ENCODE measurements around the gene SESN2.

The SESN2 gene

GRCh38 chr1:28259252-28259933, at the start of gene SESN2:
Gene SESN2, plus strand, starts transcription at chr1:28259518. Its CDS starts 330 bp downstream, at chr1:28259848.
- peak; percentile 96 for DNase-seq (ENCODE audit: low read depth)

GRCh38 chr1:28209700-28210099, 49.6 kb upstream of the SESN2 start:
- no peak for DNase-seq (ENCODE audit: low read depth)

GRCh38 chr1:28213315-28213714, 46.0 kb upstream of the SESN2 start:
- DNase-seq (ENCODE audit: low read depth), result no peak

GRCh38 chr1:28229089-28229488, 30.2 kb upstream of the SESN2 start:
- no peak for DNase-seq (ENCODE audit: low read depth)

GRCh38 chr1:28229996-28230395, 29.3 kb upstream of the SESN2 start:
- no peak for DNase-seq (ENCODE audit: low read depth)

GRCh38 chr1:28232558-28233263, 26.6 kb upstream of the SESN2 start, which contains the start of gene DNAJC8:
Gene DNAJC8, minus strand, starts transcription at chr1:28233029. Its CDS starts 31 bp downstream, at chr1:28232998.
- peak; percentile 44 for DNase-seq (ENCODE audit: low read depth)

GRCh38 chr1:28233264-28233606, 26.1 kb upstream of the SESN2 start:
- DNase-seq (ENCODE audit: low read depth), result no peak

- DNase-seq (ENCODE audit: low read depth), result peak; percentile 91
Measured at GRCh38 chr1:28235755-28236655, 23.3 kb upstream of the SESN2 start, which contains the start of gene ATP5IF1. Gene ATP5IF1, plus strand, starts transcription at chr1:28236124. Its CDS starts 60 bp downstream, at chr1:28236184.

GRCh38 chr1:28236656-28237322, 22.5 kb upstream of the SESN2 start:
- DNase-seq (ENCODE audit: low read depth), result no peak

GRCh38 chr1:28239004-28239403, 20.3 kb upstream of the SESN2 start:
- no peak for DNase-seq (ENCODE audit: low read depth)

GRCh38 chr1:28240024-28240423, 19.3 kb upstream of the SESN2 start:
- no peak for DNase-seq (ENCODE audit: low read depth)

GRCh38 chr1:28241638-28242241, 17.6 kb upstream of the SESN2 start:
- no peak for DNase-seq (ENCODE audit: low read depth)

- DNase-seq (ENCODE audit: low read depth), result no peak
Measured at GRCh38 chr1:28243685-28244311, 15.5 kb upstream of the SESN2 start.

GRCh38 chr1:28244549-28245251, 14.6 kb upstream of the SESN2 start:
- no peak for DNase-seq (ENCODE audit: low read depth)

- DNase-seq (ENCODE audit: low read depth), result no peak
Measured at GRCh38 chr1:28246427-28246832, 12.9 kb upstream of the SESN2 start.

- DNase-seq (ENCODE audit: low read depth), result no peak
Measured at GRCh38 chr1:28247612-28248272, 11.6 kb upstream of the SESN2 start.

- peak; percentile 37 for DNase-seq (ENCODE audit: low read depth)
Measured at GRCh38 chr1:28248273-28249012, 10.9 kb upstream of the SESN2 start.

- DNase-seq (ENCODE audit: low read depth), result peak; percentile 50
Measured at GRCh38 chr1:28249013-28249865, 10.1 kb upstream of the SESN2 start.
